HEK293 (cell line): ENCODE measurements around the gene PRSS22.

ENCODE experiments used
- CTCF ChIA-PET: fragments of 350-600 bp; formaldehyde crosslinking; extraction: SDS; loops from one replicate; lab custom pipeline; 2021; ENCODE audit warnings: antibody characterized with exemption; lab: Yijun Ruan, JAX
- POLR2A ChIA-PET: fragments of 300-600 bp; formaldehyde crosslinking; extraction: SDS; loops from one replicate; lab custom pipeline; 2020; ENCODE audit warnings: antibody characterized with exemption, inconsistent platforms; lab: Yijun Ruan, JAX
- H3K27ac ChIP-seq: fragments of 200-500 bp; sonication (Bioruptor generic); 2 replicates; pipeline ENCODE4 v1.5.1; 2014; ENCODE audit warnings: low read depth, low read length, control low read depth, inconsistent platforms; ENCODE audit errors: extremely low read depth
- H3K36me3 ChIP-seq, 2 experiments: fragments of 200-500 bp in 1 of 2; sonication (Bioruptor generic) in 1 of 2; 1 replicate in 1 of 2; 2 replicates in 1 of 2; pipeline ENCODE4 v1.5.1; 2014 to 2017; ENCODE audit warnings: inconsistent platforms in 2 of 2, low read length in 2 of 2; ENCODE audit not compliant: control insufficient read depth in 2 of 2, insufficient read depth in 1 of 2
- H3K4me1 ChIP-seq: fragments of 200-500 bp; sonication (Bioruptor generic); 2 replicates; pipeline ENCODE4 v1.5.1; 2014; ENCODE audit warnings: mild to moderate bottlenecking, low read length, inconsistent platforms; ENCODE audit not compliant: control insufficient read depth, insufficient read depth
- H3K4me3 ChIP-seq: 2 replicates; pipeline ENCODE4 v1.5.1; 2011; ENCODE audit warnings: low read depth, mild to moderate bottlenecking, control low read depth, low read length, moderate library complexity
- H3K9me3 ChIP-seq: fragments of 200-500 bp; sonication (Bioruptor generic); 2 replicates; pipeline ENCODE4 v1.5.1; 2014; ENCODE audit warnings: low read depth, low read length, inconsistent platforms; ENCODE audit not compliant: control insufficient read depth, insufficient read depth
- CTCF ChIP-seq: fragments of 450-650 bp; formaldehyde crosslinking; IDR thresholded peaks from 2 replicates; pipeline ENCODE4 v1.5.1; 2016; ENCODE audit warnings: missing biosample characterization, missing genetic modification characterization
- FEZF1 ChIP-seq: fragments of 450-650 bp; formaldehyde crosslinking; IDR thresholded peaks from 2 replicates; pipeline ENCODE4 v1.5.1; 2016; ENCODE audit warnings: missing biosample characterization, missing genetic modification characterization
- SCRT2 ChIP-seq: fragments of 450-650 bp; formaldehyde crosslinking; IDR thresholded peaks from 2 replicates; pipeline ENCODE4 v1.5.1; 2016; ENCODE audit warnings: missing biosample characterization, missing genetic modification characterization
- SETDB1 ChIP-seq: IDR thresholded peaks from one replicate; pipeline ENCODE4 v1.6.1; 2017; ENCODE audit warnings: mild to moderate bottlenecking, low read length, moderate library complexity, mixed read lengths; ENCODE audit not compliant: insufficient read length
- SP7 ChIP-seq: fragments of 450-650 bp; formaldehyde crosslinking; IDR thresholded peaks from 2 replicates; pipeline ENCODE4 v1.5.1; 2016; ENCODE audit warnings: missing biosample characterization, missing genetic modification characterization
- YY2 ChIP-seq: fragments of 450-650 bp; formaldehyde crosslinking; IDR thresholded peaks from 2 replicates; pipeline ENCODE4 v1.5.1; 2016; ENCODE audit warnings: missing biosample characterization, missing genetic modification characterization
- ZBTB1 ChIP-seq: fragments of 450-650 bp; formaldehyde crosslinking; IDR thresholded peaks from 2 replicates; pipeline ENCODE4 v1.5.1; 2016; ENCODE audit warnings: missing biosample characterization, missing genetic modification characterization
- ZNF239 ChIP-seq: fragments of 450-650 bp; formaldehyde crosslinking; IDR thresholded peaks from 2 replicates; pipeline ENCODE4 v1.5.1; 2016; ENCODE audit warnings: missing biosample characterization, missing genetic modification characterization
- ZNF433 ChIP-seq: fragments of 450-650 bp; formaldehyde crosslinking; IDR thresholded peaks from 2 replicates; pipeline ENCODE4 v1.5.1; 2016; ENCODE audit warnings: missing biosample characterization, missing genetic modification characterization, low read depth
- ZNF558 ChIP-seq: fragments of 450-650 bp; formaldehyde crosslinking; IDR thresholded peaks from 2 replicates; pipeline ENCODE4 v1.5.1; 2016; ENCODE audit warnings: missing biosample characterization, missing genetic modification characterization
- ZNF792 ChIP-seq: fragments of 450-650 bp; formaldehyde crosslinking; IDR thresholded peaks from 2 replicates; pipeline ENCODE4 v1.5.1; 2016; ENCODE audit warnings: missing biosample characterization, missing genetic modification characterization
- ZSCAN18 ChIP-seq: fragments of 450-650 bp; formaldehyde crosslinking; IDR thresholded peaks from 2 replicates; pipeline ENCODE4 v1.5.1; 2016; ENCODE audit warnings: missing biosample characterization, missing genetic modification characterization
- ZSCAN4 ChIP-seq: fragments of 450-650 bp; formaldehyde crosslinking; IDR thresholded peaks from 2 replicates; pipeline ENCODE4 v1.5.1; 2017; ENCODE audit warnings: missing biosample characterization, missing genetic modification characterization
- TF ChIP-seq, protein P1 (sequence below): fragments of 450-650 bp; formaldehyde crosslinking; IDR thresholded peaks from 2 replicates; pipeline ENCODE4 v1.5.1; 2016; ENCODE audit warnings: missing biosample characterization, missing genetic modification characterization, borderline replicate concordance
- TF ChIP-seq, protein P2 (sequence below): fragments of 450-650 bp; formaldehyde crosslinking; IDR thresholded peaks from 2 replicates; pipeline ENCODE4 v1.5.1; 2016; ENCODE audit warnings: missing biosample characterization, missing genetic modification characterization
- TF ChIP-seq, protein P3 (sequence below): fragments of 450-650 bp; formaldehyde crosslinking; IDR thresholded peaks from 2 replicates; pipeline ENCODE4 v1.5.1; 2017; ENCODE audit warnings: missing biosample characterization, missing genetic modification characterization

Gene PRSS22

DNA sequence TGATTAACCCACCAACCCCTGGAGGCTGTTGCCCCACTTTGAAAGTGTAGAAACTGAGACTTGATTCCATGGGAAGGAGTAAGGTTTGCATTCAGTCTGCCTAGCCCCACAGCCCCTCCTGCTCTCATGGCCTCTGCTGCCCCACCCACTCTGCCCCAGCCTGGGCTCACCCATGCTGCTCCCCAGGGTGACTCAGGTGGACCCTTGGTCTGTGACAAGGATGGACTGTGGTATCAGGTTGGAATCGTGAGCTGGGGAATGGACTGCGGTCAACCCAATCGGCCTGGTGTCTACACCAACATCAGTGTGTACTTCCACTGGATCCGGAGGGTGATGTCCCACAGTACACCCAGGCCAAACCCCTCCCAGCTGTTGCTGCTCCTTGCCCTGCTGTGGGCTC, 53.2 kb downstream of the PRSS22 start:
- ChIA-PET POLR2A (no interaction called here), CTCF (no interaction called here)
- no peak overlapping the region for H3K27ac ChIP-seq
- peaks cover under 1% of the 10 kb centered on the region; the same call in 1 of the 2 replicates for H3K4me1 ChIP-seq
- no peaks in the 10 kb centered on the region for H3K9me3 ChIP-seq
- H3K36me3 ChIP-seq, result no peaks in the 10 kb centered on the region
- TF ChIP-seq, protein P1, sequence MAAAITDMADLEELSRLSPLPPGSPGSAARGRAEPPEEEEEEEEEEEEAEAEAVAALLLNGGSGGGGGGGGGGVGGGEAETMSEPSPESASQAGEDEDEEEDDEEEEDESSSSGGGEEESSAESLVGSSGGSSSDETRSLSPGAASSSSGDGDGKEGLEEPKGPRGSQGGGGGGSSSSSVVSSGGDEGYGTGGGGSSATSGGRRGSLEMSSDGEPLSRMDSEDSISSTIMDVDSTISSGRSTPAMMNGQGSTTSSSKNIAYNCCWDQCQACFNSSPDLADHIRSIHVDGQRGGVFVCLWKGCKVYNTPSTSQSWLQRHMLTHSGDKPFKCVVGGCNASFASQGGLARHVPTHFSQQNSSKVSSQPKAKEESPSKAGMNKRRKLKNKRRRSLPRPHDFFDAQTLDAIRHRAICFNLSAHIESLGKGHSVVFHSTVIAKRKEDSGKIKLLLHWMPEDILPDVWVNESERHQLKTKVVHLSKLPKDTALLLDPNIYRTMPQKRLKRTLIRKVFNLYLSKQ (tag by site-specific recombination), result no peak
- TF ChIP-seq, protein P2, sequence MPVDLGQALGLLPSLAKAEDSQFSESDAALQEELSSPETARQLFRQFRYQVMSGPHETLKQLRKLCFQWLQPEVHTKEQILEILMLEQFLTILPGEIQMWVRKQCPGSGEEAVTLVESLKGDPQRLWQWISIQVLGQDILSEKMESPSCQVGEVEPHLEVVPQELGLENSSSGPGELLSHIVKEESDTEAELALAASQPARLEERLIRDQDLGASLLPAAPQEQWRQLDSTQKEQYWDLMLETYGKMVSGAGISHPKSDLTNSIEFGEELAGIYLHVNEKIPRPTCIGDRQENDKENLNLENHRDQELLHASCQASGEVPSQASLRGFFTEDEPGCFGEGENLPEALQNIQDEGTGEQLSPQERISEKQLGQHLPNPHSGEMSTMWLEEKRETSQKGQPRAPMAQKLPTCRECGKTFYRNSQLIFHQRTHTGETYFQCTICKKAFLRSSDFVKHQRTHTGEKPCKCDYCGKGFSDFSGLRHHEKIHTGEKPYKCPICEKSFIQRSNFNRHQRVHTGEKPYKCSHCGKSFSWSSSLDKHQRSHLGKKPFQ (tag by site-specific recombination), result no peak
- TF ChIP-seq SP7 (tag by site-specific recombination), result no peak
- TF ChIP-seq CTCF (tag by site-specific recombination), result no peak
- no peak for TF ChIP-seq ZNF239 (tag by site-specific recombination)
- TF ChIP-seq SCRT2, result no peak
- no peak for TF ChIP-seq YY2 (tag by site-specific recombination)
- TF ChIP-seq, protein P3, sequence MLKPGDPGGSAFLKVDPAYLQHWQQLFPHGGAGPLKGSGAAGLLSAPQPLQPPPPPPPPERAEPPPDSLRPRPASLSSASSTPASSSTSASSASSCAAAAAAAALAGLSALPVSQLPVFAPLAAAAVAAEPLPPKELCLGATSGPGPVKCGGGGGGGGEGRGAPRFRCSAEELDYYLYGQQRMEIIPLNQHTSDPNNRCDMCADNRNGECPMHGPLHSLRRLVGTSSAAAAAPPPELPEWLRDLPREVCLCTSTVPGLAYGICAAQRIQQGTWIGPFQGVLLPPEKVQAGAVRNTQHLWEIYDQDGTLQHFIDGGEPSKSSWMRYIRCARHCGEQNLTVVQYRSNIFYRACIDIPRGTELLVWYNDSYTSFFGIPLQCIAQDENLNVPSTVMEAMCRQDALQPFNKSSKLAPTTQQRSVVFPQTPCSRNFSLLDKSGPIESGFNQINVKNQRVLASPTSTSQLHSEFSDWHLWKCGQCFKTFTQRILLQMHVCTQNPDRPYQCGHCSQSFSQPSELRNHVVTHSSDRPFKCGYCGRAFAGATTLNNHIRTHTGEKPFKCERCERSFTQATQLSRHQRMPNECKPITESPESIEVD (tag by site-specific recombination), result no peak
- no peak for TF ChIP-seq ZSCAN4 (tag by site-specific recombination)
- no peak for TF ChIP-seq ZNF433 (tag by site-specific recombination)
- no peak overlapping the region for H3K4me3 ChIP-seq

DNA sequence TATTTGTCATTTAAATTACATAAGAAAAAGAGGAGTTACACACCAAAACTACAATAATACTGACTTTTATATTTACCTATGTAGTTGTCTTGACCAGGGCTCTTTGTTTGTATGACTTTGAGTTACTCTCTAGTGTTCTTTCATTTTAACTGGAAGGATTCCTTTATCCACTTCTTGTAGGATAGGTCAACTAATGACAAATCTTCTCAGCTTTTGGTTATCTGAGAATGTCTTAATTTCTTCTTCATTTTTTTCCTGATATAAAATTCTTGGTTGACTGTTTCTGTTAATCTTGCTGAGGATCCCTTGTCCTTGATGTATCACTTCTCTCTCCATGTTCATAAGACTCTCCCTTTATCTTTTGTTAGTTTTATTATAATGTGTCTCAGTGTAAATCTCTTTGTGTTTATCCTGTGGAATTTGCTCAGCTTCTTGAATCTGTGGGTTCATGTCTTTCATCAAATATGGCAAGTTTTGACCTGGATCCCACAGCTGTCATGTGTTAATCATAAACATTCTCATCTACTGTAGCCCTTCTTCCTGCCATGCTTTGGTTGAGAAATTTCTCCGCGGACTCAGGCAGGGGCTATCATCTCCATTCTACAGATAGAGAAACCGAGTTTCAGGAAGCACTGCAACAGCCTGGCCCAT, 54.3 kb downstream of the PRSS22 start:
- Histone ChIP-seq H3K4me1 (peaks cover 4% of the 10 kb centered on the region), H3K9me3 (no peaks in the 10 kb centered on the region), H3K36me3 (no peaks in the 10 kb centered on the region), H3K27ac (no peak overlapping the region), H3K4me3 (no peak overlapping the region)
- TF ChIP-seq ZNF792 (tag by site-specific recombination) (no peak), SETDB1 (peak; percentile 84), ZBTB1 (no peak), ZSCAN18 (tag by site-specific recombination) (no peak), ZNF558 (tag by site-specific recombination) (peak; percentile 100), FEZF1 (tag by site-specific recombination) (no peak)
- POLR2A ChIA-PET, result no interaction called here
- CTCF ChIA-PET, result no interaction called here
